ENCODE measurements around the gene CEL.

GRCh38 chr9:133119846-133120500 is 58.2 kb downstream of the CEL start:
- TF ChIP-seq POLR2A (IDR thresholded peaks at IDR 0.05; ENCODE audit: low read depth, low read length) = peak; percentile 14; the same call in 1 of the 2 replicates
- no peak for TF ChIP-seq POU2F2 (IDR thresholded peaks at IDR 0.05; ENCODE audit: low read depth, low read length)

Measured in GM12891 (cell line).